ENCODE results near the gene TRPV6.

TRPV6 gene

GRCh38 chr7:142885311-142886230 is at the start of gene TRPV6:
Gene TRPV6 (minus strand): TSS chr7:142885745.
- no peak for DNase-seq (ENCODE audit: low read depth)

DNA sequence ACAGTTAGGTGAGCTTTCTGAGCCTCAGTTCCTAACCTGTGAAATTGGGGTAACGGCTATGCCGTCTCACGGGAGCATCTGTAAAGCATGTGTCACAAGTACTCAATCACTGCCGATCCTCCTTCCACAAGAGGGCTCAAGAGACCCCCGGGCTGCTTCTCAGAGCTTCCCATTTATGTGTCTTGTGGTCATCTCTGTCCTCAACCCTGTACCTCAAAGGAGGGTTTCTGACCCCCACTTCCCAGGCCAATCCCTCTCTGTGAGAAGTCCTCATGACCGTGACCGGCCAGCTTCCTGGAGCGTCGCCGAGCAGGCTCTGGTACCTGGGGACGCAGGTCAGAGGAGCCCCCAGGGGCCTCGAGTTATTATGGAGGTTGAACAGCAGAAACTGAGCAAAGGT is 48.5 kb upstream of the TRPV6 start:
- DNase-seq (ENCODE audit: low read depth): no peak

DNA sequence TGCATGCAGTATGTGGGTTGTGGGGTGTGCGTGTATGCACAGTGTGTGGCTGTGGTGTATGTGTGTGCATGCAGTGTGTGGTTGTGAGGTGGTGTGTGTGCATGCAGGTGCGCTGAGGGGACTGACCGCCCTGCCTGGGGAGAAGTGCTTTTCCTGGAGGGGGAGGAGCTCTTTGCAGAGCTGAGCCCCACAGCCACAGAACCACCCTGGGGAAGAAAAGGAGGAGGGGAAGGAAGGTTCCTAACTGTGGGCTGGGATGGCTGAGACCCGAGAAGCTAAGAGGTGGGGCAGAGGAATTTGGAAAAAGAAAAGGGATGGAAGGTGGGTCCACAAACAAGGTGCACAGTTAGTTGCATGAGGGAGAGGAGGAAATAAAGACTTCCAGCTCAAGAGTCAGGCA is 48.1 kb upstream of the TRPV6 start, which contains the start of gene TRPV5:
Gene TRPV5 (minus strand): TSS at position 123 of the 400 bp plus-strand sequence. CDS start 287 bp downstream, outside the sequence.
- DNase-seq (ENCODE audit: low read depth): no peak

GRCh38 chr7:142933092-142933475 is 47.5 kb upstream of the TRPV6 start:
- no peak for DNase-seq (ENCODE audit: low read depth)

- no peak for DNase-seq (ENCODE audit: low read depth)
Measured at GRCh38 chr7:142932386-142933091, 47.0 kb upstream of the TRPV6 start.

DNA sequence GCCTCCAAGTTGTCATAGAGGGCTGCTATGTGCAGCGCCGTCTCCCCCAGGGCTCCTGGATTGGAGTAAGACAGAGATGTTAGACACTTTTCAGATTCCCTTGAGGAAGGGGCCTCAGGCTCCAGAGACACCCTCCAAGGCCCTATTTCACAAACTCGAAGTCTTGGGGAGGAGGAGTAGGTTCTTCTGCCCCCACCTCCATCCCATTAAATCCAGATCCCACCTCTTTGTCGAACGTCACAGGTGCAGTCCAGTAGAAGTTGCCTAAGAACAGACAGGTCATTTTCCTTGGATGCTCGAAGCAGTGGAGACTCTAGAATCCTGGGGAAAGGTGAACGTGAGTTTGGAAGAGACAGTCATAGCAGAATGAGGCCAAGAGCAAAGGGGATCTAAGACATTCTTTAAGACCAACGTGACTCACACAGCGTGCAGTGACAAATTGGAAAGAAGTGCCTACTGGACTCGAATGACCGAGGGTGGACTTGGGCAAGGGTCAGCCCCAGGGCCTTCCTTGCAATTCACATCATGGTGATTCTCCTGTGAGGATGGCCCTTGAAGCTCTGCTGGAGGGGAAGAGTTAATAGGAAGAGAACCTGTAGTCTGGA is 44.7 kb upstream of the TRPV6 start:
- DNase-seq (ENCODE audit: low read depth): no peak

GRCh38 chr7:142927949-142928348 is 42.4 kb upstream of the TRPV6 start:
- DNase-seq (ENCODE audit: low read depth): no peak

DNA sequence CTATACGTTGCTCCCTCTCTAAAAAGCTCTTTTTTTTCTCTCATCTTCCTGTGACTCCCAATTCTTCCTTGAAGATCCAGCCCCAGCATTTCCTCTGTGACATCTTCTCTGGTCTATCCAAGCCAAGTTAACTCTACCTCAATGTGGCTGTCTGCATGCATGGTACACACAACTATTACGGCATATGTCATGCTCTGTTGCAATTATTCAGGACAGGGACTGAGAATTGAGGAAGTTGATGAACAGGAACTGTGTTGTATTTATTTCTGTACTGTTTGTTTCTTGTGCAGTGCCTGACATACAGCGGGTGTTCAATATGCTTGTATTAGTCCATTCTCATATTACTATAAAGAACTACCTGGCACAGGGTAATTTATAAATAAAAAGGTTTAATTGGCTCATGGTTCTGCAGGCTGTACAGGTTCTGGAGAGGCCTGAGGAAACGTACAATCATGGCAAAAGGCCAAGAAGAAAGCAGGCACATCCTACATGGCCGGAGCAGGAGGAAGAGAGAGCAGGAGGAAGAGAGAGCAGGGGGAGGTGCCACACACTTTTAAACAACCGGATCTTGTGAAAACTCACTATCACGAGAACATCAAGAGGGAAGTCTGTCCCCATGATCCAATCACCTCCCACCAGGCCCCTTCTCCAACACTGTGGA is 41.7 kb upstream of the TRPV6 start:
- no peak for DNase-seq (ENCODE audit: low read depth)

DNA sequence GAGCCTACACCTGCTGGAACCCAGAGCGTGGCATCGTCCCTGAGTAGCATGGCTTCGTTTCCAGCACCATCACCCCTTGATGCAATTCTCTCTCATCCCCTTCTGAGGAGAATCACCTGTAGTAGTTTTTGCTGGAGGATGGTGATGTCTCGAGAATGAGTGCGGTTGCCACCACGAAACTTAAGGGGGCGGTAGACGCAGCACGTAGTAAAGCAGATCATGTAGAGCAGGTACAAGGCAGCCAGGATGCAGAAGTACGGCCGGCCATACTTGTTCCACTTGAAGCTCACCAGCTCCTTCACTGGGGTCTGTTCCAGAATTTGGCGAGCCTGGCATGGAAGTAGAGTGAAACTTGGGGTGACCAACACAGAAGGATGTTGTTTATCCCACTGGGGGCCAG is 39.9 kb upstream of the TRPV6 start:
- no peak for DNase-seq (ENCODE audit: low read depth)

- DNase-seq (ENCODE audit: low read depth): no peak
Measured at GRCh38 chr7:142923391-142923790, 37.8 kb upstream of the TRPV6 start.

- no peak for DNase-seq (ENCODE audit: low read depth)
Measured at GRCh38 chr7:142919656-142920055, 34.1 kb upstream of the TRPV6 start.

DNA sequence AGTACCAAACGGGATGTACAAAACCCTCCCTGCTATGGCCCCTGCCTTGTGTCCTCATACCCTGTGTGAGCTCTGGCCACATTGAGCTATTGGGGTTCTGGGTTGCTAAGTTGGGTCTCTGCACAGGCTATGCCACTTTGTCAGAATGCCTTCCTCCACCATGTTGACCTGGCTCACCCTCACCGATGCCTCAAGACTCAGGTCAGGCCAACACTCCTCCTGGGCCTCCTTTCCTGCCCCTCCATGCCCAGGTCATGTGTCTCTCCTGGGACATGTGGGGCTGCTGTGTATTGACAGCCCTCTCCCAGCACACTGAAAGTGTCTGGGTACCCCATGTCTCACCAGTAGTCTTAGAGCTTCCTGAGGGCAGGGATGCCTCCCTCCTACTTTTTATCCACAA is 33.4 kb upstream of the TRPV6 start:
- no peak for DNase-seq (ENCODE audit: low read depth)

DNA sequence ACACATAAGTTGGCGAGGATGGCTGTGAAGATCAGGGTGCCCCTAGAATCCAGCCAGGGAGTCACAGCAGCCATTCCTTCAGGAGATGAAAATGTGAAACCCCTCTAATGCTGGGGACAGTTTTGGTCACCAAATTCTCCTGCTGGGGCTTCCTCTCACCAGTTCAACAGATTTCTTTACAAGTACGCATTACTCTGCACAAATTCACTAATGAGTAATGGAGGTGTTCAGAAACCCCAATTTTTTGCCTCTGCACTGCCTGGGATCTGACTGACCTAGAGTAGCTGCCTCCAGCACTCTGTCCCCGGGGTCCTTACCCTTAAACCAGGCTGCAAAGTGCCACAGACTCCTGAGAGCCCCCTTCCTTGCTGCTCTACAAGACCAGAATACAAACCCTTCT is 31.9 kb upstream of the TRPV6 start:
- DNase-seq (ENCODE audit: low read depth): no peak

DNA sequence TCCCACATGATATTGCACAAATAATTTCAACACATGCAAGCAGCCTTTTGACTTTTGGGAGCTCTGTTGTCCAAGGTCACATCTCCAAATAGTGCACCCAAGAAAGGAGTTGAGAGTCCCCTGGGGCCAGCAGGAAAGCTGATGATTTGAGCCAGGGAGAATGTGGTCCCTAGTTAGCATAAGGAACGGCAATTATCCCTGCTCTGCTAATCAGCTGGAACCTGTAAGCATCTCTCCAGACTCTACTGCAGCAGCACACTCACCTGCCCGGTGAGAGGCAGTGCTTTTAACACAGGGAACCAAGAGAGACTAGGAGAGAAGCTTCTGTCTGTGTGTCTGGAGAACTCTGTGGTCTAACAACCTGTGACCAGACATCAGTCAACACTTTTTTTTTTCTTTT is 31.0 kb upstream of the TRPV6 start:
- no peak for DNase-seq (ENCODE audit: low read depth)

DNA sequence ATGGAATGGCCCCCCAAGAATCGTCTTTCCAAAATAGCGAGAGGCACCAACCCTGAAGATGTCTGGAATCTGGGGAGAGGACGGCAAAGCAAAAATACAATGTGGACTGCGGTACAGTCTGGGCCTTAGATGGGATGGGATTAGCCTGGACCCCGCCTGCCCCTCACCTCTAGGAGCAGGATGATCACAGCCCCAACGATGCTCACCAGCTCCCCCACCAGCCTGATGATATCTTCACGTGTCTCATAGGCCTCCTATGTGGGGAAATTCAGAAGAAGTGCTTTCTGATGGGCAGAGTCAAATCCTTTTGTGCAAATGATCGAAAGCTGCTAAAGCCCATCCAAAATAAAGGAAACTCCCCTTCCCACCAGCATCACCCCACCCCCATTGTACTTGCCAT is 29.8 kb upstream of the TRPV6 start:
- DNase-seq (ENCODE audit: low read depth): no peak

DNA sequence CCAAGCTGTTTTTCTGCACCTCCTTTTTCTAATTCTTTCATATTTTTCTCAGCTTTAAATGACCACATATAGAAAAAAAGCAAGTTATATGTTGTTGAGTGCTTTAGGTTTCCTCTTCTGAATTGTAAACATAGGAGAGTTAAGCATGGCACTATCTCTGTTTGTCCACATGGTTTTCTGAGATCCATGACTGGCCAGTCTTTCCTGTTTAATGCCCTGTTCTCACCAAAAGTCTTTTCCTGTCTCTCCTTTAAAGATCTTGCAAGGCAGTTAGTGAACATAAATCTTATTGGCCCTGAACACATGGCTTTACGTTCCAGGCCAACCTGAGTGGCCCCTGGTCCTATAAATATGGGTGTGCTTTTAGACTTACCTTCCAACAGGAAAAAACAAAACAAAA is 28.6 kb upstream of the TRPV6 start:
- DNase-seq (ENCODE audit: low read depth): no peak

DNA sequence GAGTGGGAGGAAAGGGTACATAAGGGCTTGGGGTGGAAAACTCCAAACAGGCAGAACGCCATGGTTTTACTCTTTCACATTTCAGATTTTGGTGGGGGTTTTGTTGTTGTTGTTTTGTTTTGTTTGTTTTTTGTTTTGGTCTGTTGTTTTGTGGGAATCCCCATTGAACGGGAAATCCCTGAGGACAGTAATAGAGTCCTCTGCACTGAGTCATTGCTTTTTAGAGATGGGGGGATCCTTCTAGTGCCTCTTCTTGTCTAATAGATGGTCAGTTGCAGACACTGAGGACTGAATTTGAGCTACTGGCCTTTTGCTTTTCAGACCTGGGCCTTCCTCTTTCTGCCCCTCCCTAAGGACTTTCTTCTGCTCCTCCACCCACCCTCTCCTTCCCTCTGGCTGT is 28.0 kb upstream of the TRPV6 start:
- no peak for DNase-seq (ENCODE audit: low read depth)

GRCh38 chr7:142913051-142913450 is 27.5 kb upstream of the TRPV6 start:
- no peak for DNase-seq (ENCODE audit: low read depth)

DNA sequence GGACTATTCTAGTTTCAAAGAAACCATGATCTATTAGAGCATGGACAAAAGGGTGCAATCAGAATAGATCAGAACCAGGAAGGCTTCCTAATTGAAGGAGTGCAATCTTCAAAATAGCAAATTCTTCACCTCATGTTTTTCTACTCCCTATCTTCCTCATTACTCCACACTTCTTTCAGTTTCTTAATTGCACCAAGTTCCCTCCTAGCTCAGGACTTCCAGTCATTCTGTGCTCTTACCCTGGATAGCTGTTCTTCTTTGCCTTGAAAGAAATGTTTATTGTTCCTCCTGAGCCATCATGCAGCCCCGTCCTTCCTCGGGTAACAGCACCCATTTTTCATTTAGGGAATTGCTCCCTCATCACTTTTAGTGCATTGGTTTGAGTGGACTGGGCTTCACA is 24.9 kb upstream of the TRPV6 start:
- DNase-seq (ENCODE audit: low read depth): no peak

GRCh38 chr7:142910031-142910433 is 24.5 kb upstream of the TRPV6 start:
- no peak for DNase-seq (ENCODE audit: low read depth)

GRCh38 chr7:142908921-142909890 is 23.7 kb upstream of the TRPV6 start:
- no peak for DNase-seq (ENCODE audit: low read depth)
